ENCODE data around the gene RAP2A.

RAP2A gene

DNA sequence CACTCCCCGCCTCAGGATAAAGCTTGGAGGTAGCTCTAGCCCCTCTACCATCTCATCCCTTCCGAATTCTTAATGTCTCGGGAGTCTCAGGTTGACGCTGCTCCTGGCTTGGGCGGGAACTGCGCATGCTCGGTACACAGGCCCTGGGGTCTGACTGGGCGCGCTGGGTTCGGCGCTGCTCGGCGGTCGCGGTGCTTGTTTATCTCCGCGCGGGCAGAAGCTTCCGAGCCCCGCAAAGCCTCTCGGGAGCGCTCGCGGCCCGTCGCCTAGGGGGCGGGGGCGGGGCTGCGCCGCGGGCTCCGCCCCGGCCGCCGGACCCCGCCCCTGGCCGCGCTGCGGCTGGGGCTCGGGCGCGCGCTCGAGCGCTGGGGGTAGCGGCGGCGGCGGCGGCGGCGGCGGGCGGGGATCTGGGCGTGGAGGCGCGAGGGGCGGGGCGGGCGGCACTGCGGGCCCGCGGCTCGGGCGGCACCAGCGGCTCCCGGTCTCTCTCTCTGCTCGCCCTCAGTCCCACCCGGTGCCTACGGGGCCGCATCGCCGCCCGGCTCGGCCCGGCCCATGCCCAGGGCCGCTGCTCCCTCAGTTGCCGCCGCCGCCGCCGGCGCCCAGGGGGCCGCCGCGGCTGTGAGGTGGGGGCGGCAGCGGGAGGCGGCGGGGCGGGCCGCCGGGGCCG, at the start of gene RAP2A:
RAP2A (plus strand) TSS at position 443 of the 670 bp plus-strand sequence. CDS start 302 bp downstream, outside the sequence.
- ATAC-seq, result peak; percentile 64
- peak within 1 kb of the TSS; percentile 96 for H3K4me3 Mint-ChIP-seq
- H3K4me1 Mint-ChIP-seq, result peaks cover 38% of the 10 kb centered on the region
- peaks cover 3% of the 10 kb centered on the region for H3K27me3 Mint-ChIP-seq
- DNase-seq, result peak; percentile 88
- peaks cover 2% of the 10 kb centered on the region for H3K36me3 Mint-ChIP-seq (ENCODE audit: low read depth)
- H3K27ac Mint-ChIP-seq, result peak within 1 kb of the TSS; percentile 100
- H3K9me3 Mint-ChIP-seq, result no peaks in the 10 kb centered on the region

GRCh38 chr13:97384371-97384770, 49.6 kb upstream of the RAP2A start:
- H3K4me3 Mint-ChIP-seq, result no peak overlapping the region
- DNase-seq (no peak), ATAC-seq (no peak)
- H3K4me1 Mint-ChIP-seq, result peaks cover 27% of the 10 kb centered on the region
- H3K36me3 Mint-ChIP-seq (ENCODE audit: low read depth), result peaks cover 17% of the 10 kb centered on the region
- H3K9me3 Mint-ChIP-seq, result no peaks in the 10 kb centered on the region
- no peak overlapping the region for H3K27ac Mint-ChIP-seq
- H3K27me3 Mint-ChIP-seq, result no peaks in the 10 kb centered on the region

DNA sequence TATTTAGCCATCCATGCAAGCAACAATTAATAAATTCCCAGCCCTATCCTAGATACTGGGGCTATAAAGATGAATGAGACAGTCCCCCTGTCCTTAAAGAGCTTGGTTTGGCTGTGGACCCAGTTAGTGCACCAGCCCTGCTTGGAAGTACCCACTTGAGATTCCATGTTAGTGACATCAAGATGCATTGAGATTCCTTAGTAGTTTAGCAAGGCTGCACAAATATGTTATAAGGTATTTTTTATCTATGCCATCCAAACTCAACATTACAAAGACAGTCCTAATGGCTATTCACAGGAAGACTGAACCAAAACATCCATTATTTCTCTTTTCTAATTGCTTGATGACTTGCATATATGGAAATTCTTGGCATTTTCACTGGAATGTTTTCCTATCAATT, 48.8 kb upstream of the RAP2A start:
- DNase-seq (no peak), ATAC-seq (no peak)
- no peaks in the 10 kb centered on the region for H3K9me3 Mint-ChIP-seq
- peaks cover 16% of the 10 kb centered on the region for H3K36me3 Mint-ChIP-seq (ENCODE audit: low read depth)
- H3K4me3 Mint-ChIP-seq, result no peak overlapping the region
- no peaks in the 10 kb centered on the region for H3K27me3 Mint-ChIP-seq
- peaks cover 27% of the 10 kb centered on the region for H3K4me1 Mint-ChIP-seq
- no peak overlapping the region for H3K27ac Mint-ChIP-seq

- Mint-ChIP-seq H3K9me3 (no peaks in the 10 kb centered on the region), H3K4me3 (no peak overlapping the region), H3K4me1 (peaks cover 27% of the 10 kb centered on the region), H3K27ac (no peak overlapping the region), H3K27me3 (no peaks in the 10 kb centered on the region), H3K36me3 (ENCODE audit: low read depth) (peaks cover 16% of the 10 kb centered on the region)
- ATAC-seq (no peak), DNase-seq (no peak)
Measured at GRCh38 chr13:97385854-97386253, 48.1 kb upstream of the RAP2A start.

DNA sequence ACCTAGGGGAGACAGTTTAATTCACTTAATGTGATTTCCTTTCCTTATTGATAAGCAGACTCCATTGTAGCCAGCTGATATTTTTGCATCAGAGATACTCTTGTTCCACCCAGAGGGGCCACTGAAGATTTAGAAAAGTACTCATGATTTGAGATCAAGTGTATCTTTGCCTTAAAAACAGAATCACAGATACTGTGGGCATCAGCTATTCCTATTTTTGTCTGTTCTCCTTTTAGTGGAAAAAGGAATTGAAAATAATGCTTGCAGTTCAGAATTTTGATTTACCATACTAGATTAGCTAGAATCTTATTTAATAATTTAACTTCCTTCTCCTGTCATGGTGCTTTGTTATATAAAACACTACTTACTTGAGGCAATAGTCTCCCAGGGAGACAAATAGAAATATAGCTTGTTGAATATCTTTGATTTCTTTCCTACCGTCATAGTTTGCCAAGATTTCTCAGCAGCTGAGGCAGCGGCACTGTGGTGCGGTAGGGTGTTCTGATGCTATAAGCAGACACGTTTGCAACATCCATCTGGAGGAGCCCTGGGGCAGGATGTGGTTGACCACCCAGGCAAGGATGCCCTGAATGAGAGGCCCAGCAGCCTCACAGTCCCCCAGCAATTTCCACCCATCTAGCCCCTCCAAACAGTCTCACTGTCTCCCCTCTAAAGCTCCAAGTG, 47.0 kb upstream of the RAP2A start:
- no peaks in the 10 kb centered on the region for H3K9me3 Mint-ChIP-seq
- peak; percentile 95 for ATAC-seq
- no peaks in the 10 kb centered on the region for H3K27me3 Mint-ChIP-seq
- peaks cover 27% of the 10 kb centered on the region for H3K4me1 Mint-ChIP-seq
- H3K36me3 Mint-ChIP-seq (ENCODE audit: low read depth), result peaks cover 16% of the 10 kb centered on the region
- H3K27ac Mint-ChIP-seq, result peak overlapping the region; percentile 58
- peak; percentile 45 for DNase-seq
- H3K4me3 Mint-ChIP-seq, result no peak overlapping the region

GRCh38 chr13:97387485-97387839, 46.5 kb upstream of the RAP2A start:
- Mint-ChIP-seq H3K27me3 (no peaks in the 10 kb centered on the region), H3K27ac (peak overlapping the region; percentile 58), H3K4me1 (peaks cover 27% of the 10 kb centered on the region), H3K36me3 (ENCODE audit: low read depth) (peaks cover 13% of the 10 kb centered on the region), H3K9me3 (no peaks in the 10 kb centered on the region), H3K4me3 (no peak overlapping the region)
- DNase-seq (no peak), ATAC-seq (no peak)

DNA sequence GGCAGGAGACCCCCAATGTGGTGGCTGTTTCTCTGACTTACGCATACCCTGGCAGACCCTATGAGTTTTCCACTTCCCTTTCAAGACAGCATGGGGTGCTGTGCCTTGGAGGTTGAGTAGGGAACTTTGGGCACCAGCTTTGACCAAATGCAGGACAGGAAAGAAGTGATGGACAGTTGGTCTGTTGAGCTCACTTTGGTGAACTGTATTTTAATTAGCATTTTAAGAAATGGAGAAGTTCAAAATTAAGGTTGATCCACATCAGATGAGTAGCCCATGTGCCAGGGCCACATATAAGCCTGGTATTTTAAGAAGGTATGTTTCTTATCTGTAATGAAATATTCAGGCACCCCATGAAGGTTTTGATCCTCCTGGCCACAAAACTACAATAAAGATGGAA, 46.1 kb upstream of the RAP2A start:
- peaks cover 27% of the 10 kb centered on the region for H3K4me1 Mint-ChIP-seq
- no peak overlapping the region for H3K4me3 Mint-ChIP-seq
- DNase-seq, result no peak
- no peaks in the 10 kb centered on the region for H3K9me3 Mint-ChIP-seq
- no peaks in the 10 kb centered on the region for H3K27me3 Mint-ChIP-seq
- H3K27ac Mint-ChIP-seq, result peak overlapping the region; percentile 58
- ATAC-seq, result no peak
- peaks cover 10% of the 10 kb centered on the region for H3K36me3 Mint-ChIP-seq (ENCODE audit: low read depth)

- peak overlapping the region; percentile 17 for H3K27ac Mint-ChIP-seq
- no peak overlapping the region for H3K4me3 Mint-ChIP-seq
- ATAC-seq (no peak), DNase-seq (no peak)
- no peaks in the 10 kb centered on the region for H3K27me3 Mint-ChIP-seq
- H3K4me1 Mint-ChIP-seq, result peaks cover 27% of the 10 kb centered on the region
- peaks cover 8% of the 10 kb centered on the region for H3K36me3 Mint-ChIP-seq (ENCODE audit: low read depth)
- no peaks in the 10 kb centered on the region for H3K9me3 Mint-ChIP-seq
Measured at GRCh38 chr13:97388373-97388772, 45.6 kb upstream of the RAP2A start.

DNA sequence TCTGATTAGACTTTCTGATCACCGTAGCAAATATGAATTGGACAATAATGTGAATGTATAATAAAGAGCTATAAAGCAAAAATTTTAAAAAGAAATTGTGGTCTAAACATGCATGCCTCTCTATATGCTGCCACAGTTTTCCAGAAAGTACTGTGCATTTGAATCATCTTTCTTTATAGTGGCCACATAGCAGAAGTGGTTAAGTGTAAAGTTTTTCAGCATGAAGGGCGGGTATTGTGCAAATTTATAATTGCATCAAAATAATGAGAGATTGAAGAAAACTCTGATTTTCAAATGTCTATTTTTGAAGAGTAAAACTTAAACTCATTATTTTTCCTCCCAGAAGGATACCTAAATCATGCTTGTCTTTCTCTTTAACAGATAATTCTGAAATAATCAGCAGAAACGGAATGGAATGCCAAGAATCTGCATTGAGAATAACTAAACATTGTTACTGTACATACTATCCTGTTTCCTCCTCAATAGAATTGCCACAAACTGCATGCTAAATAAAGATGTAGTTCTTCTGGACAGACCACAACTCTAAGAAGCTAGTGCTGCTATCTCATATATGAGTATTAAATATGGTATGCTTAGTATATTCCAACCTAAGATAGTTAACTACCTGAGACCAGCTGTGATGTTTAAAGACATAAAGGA, 42.9 kb upstream of the RAP2A start:
- ATAC-seq, result no peak
- H3K4me3 Mint-ChIP-seq, result no peak overlapping the region
- DNase-seq, result no peak
- H3K27ac Mint-ChIP-seq, result no peak overlapping the region
- no peaks in the 10 kb centered on the region for H3K9me3 Mint-ChIP-seq
- peaks cover 5% of the 10 kb centered on the region for H3K36me3 Mint-ChIP-seq (ENCODE audit: low read depth)
- no peaks in the 10 kb centered on the region for H3K27me3 Mint-ChIP-seq
- H3K4me1 Mint-ChIP-seq, result peaks cover 20% of the 10 kb centered on the region

DNA sequence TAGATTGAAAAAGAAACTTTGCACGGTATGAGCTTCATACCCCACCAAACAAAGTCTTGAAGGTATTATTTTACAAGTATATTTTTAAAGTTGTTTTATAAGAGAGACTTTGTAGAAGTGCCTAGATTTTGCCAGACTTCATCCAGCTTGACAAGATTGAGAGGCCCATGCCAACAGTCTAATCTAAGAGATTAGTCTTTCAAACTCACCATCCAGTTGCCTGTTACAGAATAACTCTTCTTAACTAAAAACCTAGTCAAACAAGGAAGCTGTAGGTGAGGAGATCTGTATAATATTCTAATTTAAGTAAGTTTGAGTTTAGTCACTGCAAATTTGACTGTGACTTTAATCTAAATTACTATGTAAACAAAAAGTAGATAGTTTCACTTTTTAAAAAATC, 41.9 kb upstream of the RAP2A start:
- ATAC-seq, result no peak
- Mint-ChIP-seq H3K27me3 (no peaks in the 10 kb centered on the region), H3K36me3 (ENCODE audit: low read depth) (peaks cover 5% of the 10 kb centered on the region), H3K4me3 (no peak overlapping the region), H3K27ac (no peak overlapping the region), H3K9me3 (no peaks in the 10 kb centered on the region), H3K4me1 (peaks cover 11% of the 10 kb centered on the region)
- no peak for DNase-seq

DNA sequence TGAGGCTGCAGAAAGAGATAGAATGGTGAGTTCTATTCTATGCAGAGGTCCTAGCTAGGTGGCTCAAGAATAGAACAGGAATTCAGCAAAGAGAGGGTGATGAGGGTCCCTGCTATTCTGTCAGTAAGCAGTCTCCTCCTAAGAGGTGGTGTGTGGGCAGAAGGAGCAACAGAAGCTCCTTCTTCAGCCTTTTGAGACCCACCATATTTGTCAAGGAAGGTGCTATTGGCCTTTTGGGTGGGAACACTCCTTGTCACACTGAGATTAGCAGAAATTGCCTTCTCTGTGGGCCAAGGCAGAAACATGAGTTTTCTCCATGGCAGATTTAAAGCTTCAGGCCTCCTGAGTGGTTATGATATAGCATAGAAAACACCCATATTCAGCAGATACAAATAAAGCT, 39.4 kb upstream of the RAP2A start:
- no peak overlapping the region for H3K4me3 Mint-ChIP-seq

DNA sequence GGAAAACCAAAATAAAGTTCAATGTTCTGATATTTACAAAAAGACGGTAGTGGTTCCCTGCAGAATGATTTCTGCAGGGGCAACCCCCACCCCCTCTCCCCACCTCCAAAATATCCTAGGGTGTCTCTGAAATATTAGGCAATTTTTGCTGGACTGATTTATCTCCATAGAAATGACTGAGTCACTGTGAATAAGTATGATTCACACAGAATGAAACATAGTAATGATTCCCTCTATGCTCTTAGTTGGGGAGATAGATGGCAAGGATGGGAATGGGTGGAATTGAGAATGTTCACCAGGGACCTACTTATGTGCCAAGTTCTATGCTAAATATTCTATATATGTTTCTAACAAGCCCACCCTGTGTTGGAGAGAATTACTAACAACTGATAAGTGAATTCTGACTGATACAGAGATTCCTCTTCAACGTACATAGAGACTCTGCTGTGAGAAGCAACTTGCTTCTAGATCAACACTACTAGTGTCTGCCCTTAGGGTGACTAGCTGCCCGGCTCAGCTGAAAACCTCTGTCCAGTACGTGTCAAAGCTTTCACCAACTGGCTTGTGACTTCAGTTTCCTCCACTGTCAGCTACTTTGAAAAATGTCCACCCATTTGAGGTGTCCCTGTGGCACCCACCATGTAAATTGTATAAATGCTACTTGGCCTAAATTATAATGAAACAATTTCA, 38.4 kb upstream of the RAP2A start:
- Mint-ChIP-seq H3K4me1 (no peaks in the 10 kb centered on the region), H3K4me3 (no peak overlapping the region), H3K27ac (no peak overlapping the region), H3K9me3 (no peaks in the 10 kb centered on the region), H3K36me3 (ENCODE audit: low read depth) (peaks cover 5% of the 10 kb centered on the region), H3K27me3 (no peaks in the 10 kb centered on the region)
- DNase-seq (no peak), ATAC-seq (no peak)

More for the DNA sequence above, 39.4 kb upstream of the RAP2A start:
- ATAC-seq, result no peak
- DNase-seq, result no peak
- Mint-ChIP-seq H3K9me3 (no peaks in the 10 kb centered on the region), H3K27me3 (no peaks in the 10 kb centered on the region), H3K4me1 (no peaks in the 10 kb centered on the region), H3K27ac (no peak overlapping the region), H3K36me3 (ENCODE audit: low read depth) (peaks cover 5% of the 10 kb centered on the region)

- H3K27ac Mint-ChIP-seq, result no peak overlapping the region
- H3K4me3 Mint-ChIP-seq, result no peak overlapping the region
- no peak for DNase-seq
- peaks cover 11% of the 10 kb centered on the region for H3K9me3 Mint-ChIP-seq
- H3K4me1 Mint-ChIP-seq, result no peaks in the 10 kb centered on the region
- H3K27me3 Mint-ChIP-seq, result no peaks in the 10 kb centered on the region
- ATAC-seq, result no peak
- H3K36me3 Mint-ChIP-seq (ENCODE audit: low read depth), result peaks cover 14% of the 10 kb centered on the region
Measured at GRCh38 chr13:97397267-97397666, 36.7 kb upstream of the RAP2A start.

GRCh38 chr13:97401421-97401820, 32.5 kb upstream of the RAP2A start:
- no peak overlapping the region for H3K4me3 Mint-ChIP-seq
- ATAC-seq, result no peak
- H3K36me3 Mint-ChIP-seq (ENCODE audit: low read depth), result peaks cover 8% of the 10 kb centered on the region
- no peaks in the 10 kb centered on the region for H3K27me3 Mint-ChIP-seq
- H3K9me3 Mint-ChIP-seq, result peaks cover 11% of the 10 kb centered on the region
- DNase-seq, result no peak
- no peaks in the 10 kb centered on the region for H3K4me1 Mint-ChIP-seq
- no peak overlapping the region for H3K27ac Mint-ChIP-seq

Data from activated naive CD8-positive, alpha-beta T cell treated with anti-CD3 and anti-CD28 coated beads, Interleukin-2, amount 50 U/mL, for 24 hours (primary cell).